Memory B cell (primary cell): Measurements from ENCODE around the gene MAPK4.
"Not testable (repeated sequence)": the region's sequence is repeated elsewhere in the genome, so short reads cannot be mapped to it uniquely, and the experiment has no call there.

ENCODE experiments used
- ATAC-seq: fragments of 150-1000 bp; cut with Tn5 transposase; 2 replicates; pipeline ENCODE4 v1.10.0; 2021; ENCODE audit warnings: low read depth, mild to moderate bottlenecking, moderate library complexity
- DNase-seq, 2 donors: peaks; one replicate each; pipeline ENCODE4 v3.0.0; 2022; ENCODE audit warnings: low spot score in 2 of 2
- H3K27ac Mint-ChIP-seq: one replicate; pipeline ENCODE4 v1.8.0; 2022; ENCODE audit warnings: mild to moderate bottlenecking, moderate library complexity, mixed read lengths
- H3K27me3 Mint-ChIP-seq: one replicate; pipeline ENCODE4 v1.8.0; 2022; ENCODE audit warnings: mixed read lengths
- H3K36me3 Mint-ChIP-seq: one replicate; pipeline ENCODE4 v1.8.0; 2022; ENCODE audit warnings: mild to moderate bottlenecking, mixed read lengths
- H3K4me1 Mint-ChIP-seq: one replicate; pipeline ENCODE4 v1.8.0; 2022; ENCODE audit warnings: mixed read lengths
- H3K4me3 Mint-ChIP-seq: one replicate; pipeline ENCODE4 v1.8.0; 2022; ENCODE audit warnings: mild to moderate bottlenecking, moderate library complexity, mixed read lengths
- H3K9me3 Mint-ChIP-seq: one replicate; pipeline ENCODE4 v1.8.0; 2022; ENCODE audit warnings: mixed read lengths

Gene MAPK4

GRCh38 chr18:50559752-50560680 lies at the start of gene MAPK4:
Gene MAPK4, plus strand, starts transcription at chr18:50560087. Its CDS starts 103,872 bp downstream, at chr18:50663959.
- H3K9me3 Mint-ChIP-seq: peaks cover 7% of the 10 kb centered on the region
- DNase-seq: peak; percentile 9 to 25
- H3K27me3 Mint-ChIP-seq: peaks cover 27% of the 10 kb centered on the region
- no peak within 1 kb of the TSS for H3K27ac Mint-ChIP-seq
- peaks cover 2% of the 10 kb centered on the region for H3K36me3 Mint-ChIP-seq
- ATAC-seq: peak; percentile 85
- peak within 1 kb of the TSS; percentile 63 for H3K4me3 Mint-ChIP-seq
- H3K4me1 Mint-ChIP-seq: no peaks in the 10 kb centered on the region

- DNase-seq, H3K9me3 Mint-ChIP-seq, H3K4me1 Mint-ChIP-seq, H3K4me3 Mint-ChIP-seq, ATAC-seq, H3K27ac Mint-ChIP-seq, H3K27me3 Mint-ChIP-seq, H3K36me3 Mint-ChIP-seq: not testable (repeated sequence)
Measured at GRCh38 chr18:50517277-50517676, 42.6 kb upstream of the MAPK4 start.

DNA sequence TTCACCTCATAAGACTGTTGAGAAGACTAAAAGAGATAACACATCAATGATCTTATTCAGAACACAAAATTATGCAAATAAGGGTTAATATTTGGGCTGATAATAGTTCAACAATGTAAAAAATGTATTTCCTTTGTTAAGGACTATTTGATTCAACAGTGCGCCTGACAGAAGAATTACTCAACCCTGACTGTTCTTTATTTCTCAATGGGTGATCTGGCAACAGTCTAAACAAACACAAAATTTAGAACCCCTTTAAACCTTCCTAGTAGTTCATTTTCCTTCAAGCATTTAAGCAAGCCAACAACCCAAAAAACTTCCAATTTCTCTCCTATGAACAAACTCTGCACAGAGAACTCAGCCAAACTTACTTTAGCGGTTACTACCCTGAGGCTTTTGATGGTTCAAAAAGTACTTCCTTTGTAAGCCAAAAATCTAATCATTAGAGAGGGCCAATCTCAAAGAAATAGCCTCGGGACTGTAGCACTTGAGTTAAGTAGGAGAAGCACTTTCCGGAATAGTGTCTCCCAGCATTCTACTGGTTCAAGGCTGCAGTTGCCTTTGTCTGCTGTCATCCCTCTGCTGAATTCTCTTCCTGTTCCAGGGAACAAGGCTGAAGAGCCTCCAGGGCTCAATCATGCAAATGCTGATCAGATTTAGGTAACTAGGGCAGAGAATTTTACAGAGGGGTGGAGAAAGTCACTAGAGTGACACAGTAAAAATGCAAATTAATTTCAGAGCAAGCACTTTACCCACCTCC lies 40.9 kb upstream of the MAPK4 start:
- Mint-ChIP-seq H3K4me3 (no peak overlapping the region), H3K27me3 (peaks cover 4% of the 10 kb centered on the region), H3K27ac (no peak overlapping the region), H3K36me3 (no peaks in the 10 kb centered on the region), H3K4me1 (no peaks in the 10 kb centered on the region), H3K9me3 (no peaks in the 10 kb centered on the region)
- DNase-seq (no peak), ATAC-seq (no peak)

GRCh38 chr18:50523165-50523564 lies 36.7 kb upstream of the MAPK4 start:
- DNase-seq (no peak), ATAC-seq (no peak)
- no peak overlapping the region for H3K4me3 Mint-ChIP-seq
- H3K4me1 Mint-ChIP-seq: no peaks in the 10 kb centered on the region
- no peaks in the 10 kb centered on the region for H3K36me3 Mint-ChIP-seq
- H3K27ac Mint-ChIP-seq: no peak overlapping the region
- peaks cover 12% of the 10 kb centered on the region for H3K27me3 Mint-ChIP-seq
- peaks cover 1% of the 10 kb centered on the region for H3K9me3 Mint-ChIP-seq

GRCh38 chr18:50527636-50528307 lies 32.1 kb upstream of the MAPK4 start:
- peaks cover 3% of the 10 kb centered on the region for H3K9me3 Mint-ChIP-seq
- H3K27ac Mint-ChIP-seq: no peak overlapping the region
- ATAC-seq: no peak
- H3K4me1 Mint-ChIP-seq: no peaks in the 10 kb centered on the region
- H3K36me3 Mint-ChIP-seq: peaks cover 2% of the 10 kb centered on the region
- no peak overlapping the region for H3K4me3 Mint-ChIP-seq
- no peak for DNase-seq
- peaks cover 11% of the 10 kb centered on the region for H3K27me3 Mint-ChIP-seq

GRCh38 chr18:50528806-50529205 lies 31.1 kb upstream of the MAPK4 start:
- H3K27ac Mint-ChIP-seq: no peak overlapping the region
- H3K9me3 Mint-ChIP-seq: peaks cover 8% of the 10 kb centered on the region
- peaks cover 5% of the 10 kb centered on the region for H3K36me3 Mint-ChIP-seq
- peaks cover 9% of the 10 kb centered on the region for H3K27me3 Mint-ChIP-seq
- DNase-seq (no peak), ATAC-seq (no peak)
- no peaks in the 10 kb centered on the region for H3K4me1 Mint-ChIP-seq
- no peak overlapping the region for H3K4me3 Mint-ChIP-seq

DNA sequence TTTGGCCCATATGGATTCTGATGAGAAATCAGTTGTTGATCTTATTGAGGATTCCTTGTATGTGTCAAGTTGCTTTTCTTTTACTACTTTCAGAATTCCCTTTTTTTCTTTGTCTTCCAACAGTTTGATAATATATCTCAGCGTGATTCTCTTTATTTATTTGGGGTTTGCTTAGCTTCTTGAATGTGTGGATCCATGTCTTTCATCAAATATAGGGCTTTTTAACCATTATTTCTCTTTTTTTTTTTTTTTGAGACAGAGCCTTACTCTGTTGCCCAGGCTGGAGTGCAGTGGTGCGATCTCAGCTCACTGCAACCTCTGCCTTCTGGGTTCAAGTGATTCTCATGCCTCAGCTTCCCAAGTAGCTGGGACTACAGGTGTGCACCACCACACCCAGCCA lies 26.1 kb upstream of the MAPK4 start:
- H3K27me3 Mint-ChIP-seq, H3K27ac Mint-ChIP-seq, ATAC-seq, DNase-seq, H3K36me3 Mint-ChIP-seq, H3K4me3 Mint-ChIP-seq, H3K4me1 Mint-ChIP-seq: not testable (repeated sequence)
- H3K9me3 Mint-ChIP-seq: peaks cover 12% of the 10 kb centered on the region

DNA sequence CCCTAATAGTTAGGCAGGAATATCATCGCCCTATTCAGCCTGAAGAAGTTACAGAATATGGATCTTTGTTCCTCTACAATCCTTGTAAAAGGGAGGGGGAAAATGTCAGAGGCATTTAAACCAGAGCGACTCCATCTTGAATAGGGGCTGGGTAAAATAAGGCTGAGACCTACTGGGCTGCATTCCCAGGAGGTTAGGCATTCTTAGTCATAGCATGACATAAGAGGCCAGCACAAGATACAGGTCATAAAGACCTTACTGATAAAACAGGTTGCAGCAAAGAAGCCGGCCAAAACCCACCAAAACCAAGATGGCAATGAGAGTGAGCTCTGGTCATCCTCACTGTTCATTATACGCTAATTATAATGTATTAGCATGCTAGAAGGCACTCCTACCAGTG lies 15.4 kb upstream of the MAPK4 start:
- peaks cover 13% of the 10 kb centered on the region for H3K27me3 Mint-ChIP-seq
- H3K27ac Mint-ChIP-seq, H3K4me1 Mint-ChIP-seq, H3K36me3 Mint-ChIP-seq, ATAC-seq, H3K9me3 Mint-ChIP-seq, H3K4me3 Mint-ChIP-seq, DNase-seq: not testable (repeated sequence)

DNA sequence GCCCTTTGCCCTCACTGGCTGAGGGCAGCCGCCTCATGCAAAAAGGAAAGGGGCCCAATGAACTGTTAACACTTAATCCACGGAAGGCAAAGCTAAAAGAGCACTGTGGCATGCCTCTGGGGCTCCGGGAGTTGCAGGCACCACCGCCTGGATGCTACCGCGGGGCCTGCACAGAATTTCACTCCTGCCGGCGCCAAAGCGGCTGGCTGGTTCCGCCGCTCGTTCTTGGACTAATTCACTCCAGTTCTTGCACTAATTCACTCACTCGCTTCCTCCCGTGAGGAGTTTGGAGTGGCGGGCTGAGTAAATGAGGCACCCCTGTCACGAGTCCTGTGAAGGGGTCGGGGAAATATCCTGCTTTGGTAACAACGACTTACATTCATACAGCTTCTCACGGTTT lies 14.0 kb upstream of the MAPK4 start:
- ATAC-seq (no peak), DNase-seq (no peak)
- H3K27me3 Mint-ChIP-seq: peaks cover 13% of the 10 kb centered on the region
- no peak overlapping the region for H3K27ac Mint-ChIP-seq
- no peaks in the 10 kb centered on the region for H3K36me3 Mint-ChIP-seq
- H3K4me3 Mint-ChIP-seq: no peak overlapping the region
- no peaks in the 10 kb centered on the region for H3K4me1 Mint-ChIP-seq
- peaks cover 3% of the 10 kb centered on the region for H3K9me3 Mint-ChIP-seq

- H3K4me1 Mint-ChIP-seq: no peaks in the 10 kb centered on the region
- no peak for ATAC-seq
- H3K27me3 Mint-ChIP-seq: peaks cover 13% of the 10 kb centered on the region
Measured at GRCh38 chr18:50548160-50548559, 11.7 kb upstream of the MAPK4 start.

GRCh38 chr18:50551651-50552050 lies 8.2 kb upstream of the MAPK4 start:
- not testable (repeated sequence) for DNase-seq, H3K27ac Mint-ChIP-seq, H3K36me3 Mint-ChIP-seq, H3K4me3 Mint-ChIP-seq, ATAC-seq, H3K4me1 Mint-ChIP-seq
- peaks cover 20% of the 10 kb centered on the region for H3K27me3 Mint-ChIP-seq
- H3K9me3 Mint-ChIP-seq: peaks cover 11% of the 10 kb centered on the region

More at GRCh38 chr18:50548160-50548559, 11.7 kb upstream of the MAPK4 start:
- DNase-seq: no peak
- H3K4me3 Mint-ChIP-seq: no peak overlapping the region
- no peak overlapping the region for H3K27ac Mint-ChIP-seq
- peaks cover 3% of the 10 kb centered on the region for H3K9me3 Mint-ChIP-seq
- H3K36me3 Mint-ChIP-seq: no peaks in the 10 kb centered on the region

GRCh38 chr18:50558157-50558556 lies 1.7 kb upstream of the MAPK4 start:
- peaks cover 2% of the 10 kb centered on the region for H3K36me3 Mint-ChIP-seq
- H3K4me1 Mint-ChIP-seq: no peaks in the 10 kb centered on the region
- H3K9me3 Mint-ChIP-seq: peaks cover 8% of the 10 kb centered on the region
- H3K4me3 Mint-ChIP-seq: no peak overlapping the region
- no peak overlapping the region for H3K27ac Mint-ChIP-seq
- ATAC-seq: no peak
- DNase-seq: no peak
- peaks cover 25% of the 10 kb centered on the region for H3K27me3 Mint-ChIP-seq

DNA sequence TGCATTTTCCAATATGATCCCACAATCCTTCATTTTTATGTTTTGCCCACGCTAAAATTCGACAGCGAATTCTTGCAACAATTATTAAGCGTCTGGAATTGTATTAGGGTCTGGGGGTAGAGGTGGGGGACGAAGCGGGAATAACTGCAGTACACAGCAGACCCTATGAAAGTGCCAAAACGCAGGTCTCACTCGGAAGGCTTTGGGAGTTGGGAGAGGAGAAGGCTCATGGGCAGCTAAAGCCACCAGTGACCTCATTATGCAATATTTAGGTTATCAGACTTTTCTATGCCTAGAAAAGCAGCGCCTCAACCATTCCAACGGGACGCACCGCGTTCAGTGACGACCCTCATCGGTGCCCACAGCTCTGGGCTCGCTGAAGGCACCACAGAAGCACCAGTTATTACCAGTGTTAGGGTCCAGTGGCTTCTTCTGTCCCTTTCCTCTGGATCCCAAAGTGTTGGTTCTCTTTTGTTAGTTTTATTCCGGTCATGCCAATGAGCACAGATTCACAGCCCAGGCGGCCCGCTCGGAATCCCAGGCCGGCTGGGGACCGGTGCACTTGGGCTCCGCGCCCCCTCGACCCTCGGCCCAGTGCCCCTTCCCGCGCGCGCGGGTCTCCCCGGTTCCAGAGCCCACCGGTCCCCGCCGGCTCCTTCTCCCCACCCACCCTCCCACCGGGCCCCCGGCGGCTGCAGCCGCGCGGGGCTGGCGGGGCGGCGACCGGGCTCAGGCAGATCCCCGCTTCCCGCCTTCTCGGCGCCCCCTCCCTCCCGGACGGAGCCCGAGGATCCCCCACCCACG lies 737 bp upstream of the MAPK4 start:
- Mint-ChIP-seq H3K27ac (no peak overlapping the region), H3K36me3 (peaks cover 2% of the 10 kb centered on the region), H3K4me3 (peak overlapping the region; percentile 16)

More for the DNA sequence above, 737 bp upstream of the MAPK4 start:
- H3K27me3 Mint-ChIP-seq: peaks cover 30% of the 10 kb centered on the region
- H3K9me3 Mint-ChIP-seq: peaks cover 8% of the 10 kb centered on the region
- no peaks in the 10 kb centered on the region for H3K4me1 Mint-ChIP-seq
- DNase-seq (no peak), ATAC-seq (no peak)
